Activated CD8-positive, alpha-beta memory T cell treated with anti-CD3 and anti-CD28 coated beads for 48 hours (primary cell): Measurements from ENCODE around the gene FNTB.
"Not testable (repeated sequence)": the region's sequence is repeated elsewhere in the genome, so short reads cannot be mapped to it uniquely, and the experiment has no call there.

Experiments used
- DNase-seq, 3 experiments: peaks; one replicate each; pipeline ENCODE4 v3.0.0-alpha.2; 2020; ENCODE audit warnings: low read depth in 2 of 3, low spot score in 2 of 3

Gene FNTB

GRCh38 chr14:65011538-65011937 is 24.8 kb downstream of the FNTB start:
- DNase-seq = no peak

- no peak for DNase-seq
Observed at GRCh38 chr14:65012353-65012752, 25.7 kb downstream of the FNTB start.

GRCh38 chr14:65015391-65015790 is 28.7 kb downstream of the FNTB start:
- DNase-seq = no peak

GRCh38 chr14:65016471-65016870 is 29.8 kb downstream of the FNTB start:
- no peak for DNase-seq

GRCh38 chr14:65019944-65020566 is 33.4 kb downstream of the FNTB start:
- DNase-seq = no peak

GRCh38 chr14:65024957-65025356 is 38.3 kb downstream of the FNTB start:
- no peak for DNase-seq

GRCh38 chr14:65025818-65026217 is 39.1 kb downstream of the FNTB start:
- DNase-seq = no peak

GRCh38 chr14:65026526-65026925 is 39.8 kb downstream of the FNTB start:
- DNase-seq = no peak

GRCh38 chr14:65027127-65027799 is 40.6 kb downstream of the FNTB start:
- DNase-seq = no peak

- DNase-seq = no peak
Observed at GRCh38 chr14:65028937-65029336, 42.2 kb downstream of the FNTB start.

- DNase-seq = not testable (repeated sequence)
Observed at GRCh38 chr14:65031321-65031720, 44.6 kb downstream of the FNTB start.

GRCh38 chr14:65032319-65032718 is 45.6 kb downstream of the FNTB start:
- DNase-seq = no peak

- no peak for DNase-seq
Observed at GRCh38 chr14:65033181-65033580, 46.5 kb downstream of the FNTB start.

- no peak for DNase-seq
Observed at GRCh38 chr14:65034021-65034420, 47.3 kb downstream of the FNTB start.

- no peak for DNase-seq
Observed at GRCh38 chr14:65035049-65035448, 48.4 kb downstream of the FNTB start.

GRCh38 chr14:65038966-65039365 is 52.3 kb downstream of the FNTB start:
- DNase-seq = no peak

- no peak for DNase-seq
Observed at GRCh38 chr14:65040666-65041433, 54.2 kb downstream of the FNTB start.

GRCh38 chr14:65041434-65041915 is 54.8 kb downstream of the FNTB start:
- no peak for DNase-seq

GRCh38 chr14:65042296-65042695 is 55.6 kb downstream of the FNTB start:
- DNase-seq = no peak

- no peak for DNase-seq
Observed at GRCh38 chr14:65042731-65043372, 56.2 kb downstream of the FNTB start.

GRCh38 chr14:65043893-65044595 is 57.3 kb downstream of the FNTB start:
- DNase-seq = no peak
